OCI-LY7 (cell line): Measurements from ENCODE around the gene MYL11. TPM values are rescaled to one million over a fixed set of nuclear protein-coding genes. Genes with fewer than 3 reads are reported as not detected.

Experiments
- BruUV-seq: library from RNA; stranded (reverse); fragments of 400-500 nt; replicated peaks from 2 replicates; lab custom pipeline; 2021; lab: Mats Ljungman, UMichigan
- CTCF ChIA-PET: fragments of 300-600 bp; sonication (Branson Sonifier 250); formaldehyde crosslinking; loops from one replicate; lab custom pipeline; 2022; ENCODE audit warnings: antibody characterized with exemption; ENCODE audit not compliant: unreplicated experiment; lab: Charles Lee
- POLR2A ChIA-PET: fragments of 300-600 bp; sonication (Branson Sonifier 250); formaldehyde crosslinking; loops from one replicate; lab custom pipeline; 2022; ENCODE audit warnings: antibody characterized with exemption; lab: Charles Lee
- DNase-seq: peaks from one replicate; pipeline ENCODE4 v3.0.0-alpha.2; 2015; ENCODE audit warnings: low spot score
- H2AFZ ChIP-seq: fragments of 200-600 bp; sonication (generic), shearing (Covaris generic); 2 replicates; pipeline ENCODE4 v1.6.1; 2014; ENCODE audit warnings: mild to moderate bottlenecking, antibody characterized with exemption, low read length, moderate library complexity
- H3K27ac ChIP-seq: fragments of 200-600 bp; sonication (generic); 2 replicates; pipeline ENCODE4 v1.5.1; 2014; ENCODE audit warnings: mixed run types, low read depth, mild to moderate bottlenecking, moderate library complexity, low read length, inconsistent platforms; ENCODE audit not compliant: poor library complexity, severe bottlenecking
- H3K36me3 ChIP-seq: fragments of 200-600 bp; sonication (generic); 2 replicates; pipeline ENCODE4 v1.6.1; 2014; ENCODE audit warnings: mild to moderate bottlenecking, antibody characterized with exemption, low read length, moderate library complexity, mixed read lengths; ENCODE audit not compliant: insufficient read depth
- H3K4me1 ChIP-seq: fragments of 200-600 bp; sonication (generic); 2 replicates; pipeline ENCODE4 v1.5.1; 2014; ENCODE audit warnings: mild to moderate bottlenecking, low read length; ENCODE audit not compliant: insufficient read depth, poor library complexity, severe bottlenecking
- H3K4me2 ChIP-seq: fragments of 200-600 bp; sonication (generic); 2 replicates; pipeline ENCODE4 v1.6.1; 2014; ENCODE audit warnings: mild to moderate bottlenecking, low read length
- H3K4me3 ChIP-seq: fragments of 200-600 bp; sonication (generic); 2 replicates; pipeline ENCODE4 v1.5.1; 2014; ENCODE audit warnings: mild to moderate bottlenecking, low read depth, low read length; ENCODE audit not compliant: poor library complexity, severe bottlenecking
- H3K79me2 ChIP-seq: fragments of 200-600 bp; sonication (generic); 2 replicates; pipeline ENCODE4 v1.6.1; 2016; ENCODE audit warnings: low read depth, mild to moderate bottlenecking, low read length, moderate library complexity, mixed read lengths; ENCODE audit not compliant: insufficient read depth
- H3K9me2 ChIP-seq: fragments of 200-600 bp; sonication (generic); 2 replicates; pipeline ENCODE4 v1.6.1; 2016; ENCODE audit warnings: mild to moderate bottlenecking, low read length, mixed read lengths; ENCODE audit not compliant: insufficient read depth
- H3K9me3 ChIP-seq: fragments of 200-600 bp; sonication (generic); 2 replicates; pipeline ENCODE4 v1.6.1; 2014; ENCODE audit warnings: mild to moderate bottlenecking, mixed run types, low read length, mixed read lengths
- H4K20me1 ChIP-seq: fragments of 200-600 bp; sonication (generic); 2 replicates; pipeline ENCODE4 v1.6.1; 2014; ENCODE audit warnings: mild to moderate bottlenecking, antibody characterized with exemption, low read length, moderate library complexity, mixed read lengths; ENCODE audit not compliant: insufficient read depth
- CTCF ChIP-seq: fragments of 200-600 bp; sonication (generic); conservative IDR thresholded peaks from 2 replicates; pipeline ENCODE4 v1.5.1; 2014; ENCODE audit warnings: mild to moderate bottlenecking, antibody characterized with exemption, low read length, moderate library complexity, mixed read lengths
- EZH2phosphoT487 ChIP-seq: fragments of 200-600 bp; sonication (generic); IDR thresholded peaks from 2 replicates; pipeline ENCODE4 v1.6.1; 2018; ENCODE audit warnings: low read depth, borderline replicate concordance, mild to moderate bottlenecking, mixed run types, antibody characterized with exemption, low read length, moderate library complexity, mixed read lengths
- intact Hi-C: fragments of 100-400 bp; cut with micrococcal nuclease; formaldehyde crosslinking; loops from one replicate; pipeline ENCODE4 v1.10.0; 2022; ENCODE audit not compliant: unreplicated experiment
- total RNA-seq, 2 experiments: library from RNA; depleted of rRNA in 1 of 2; stranded (reverse); fragments of >200 nt in 1 of 2; shearing (Covaris generic) in 1 of 2; gene quantifications; 2 replicates each; pipeline ENCODE4 v1.2.3, GENCODE V29; 2014 to 2022

MYL11 gene
- total RNA-seq, 2 experiments from 2014 or later, result 3.2 to 3.9 TPM

GRCh38 chr16:30358990-30359870 lies 15.4 kb upstream of the MYL11 start:
- no peaks in the 10 kb centered on the region for H3K9me3 ChIP-seq
- H3K9me2 ChIP-seq, result no peaks in the 10 kb centered on the region
- DNase-seq, result no peak
- TF ChIP-seq CTCF (no peak), EZH2phosphoT487 (no peak)
- H3K27ac ChIP-seq, result no peak overlapping the region
- POLR2A ChIA-PET, result no interaction called here
- peaks cover 23% of the 10 kb centered on the region for H3K4me1 ChIP-seq
- intact Hi-C loops, result loop anchor here (10.0 kb wide), 1 partner anchor 294 kb away; the partner anchor contains the start of gene ALDOA
- H3K4me2 ChIP-seq, result no peak overlapping the region
- no peak overlapping the region for H2AFZ ChIP-seq
- no peak overlapping the region for H3K4me3 ChIP-seq
- H3K36me3 ChIP-seq, result peaks cover 79% of the 10 kb centered on the region
- no peaks in the 10 kb centered on the region; the same call in 1 of the 2 replicates for H4K20me1 ChIP-seq
- no TSS peak for BruUV-seq
- CTCF ChIA-PET, result no interaction called here
- H3K79me2 ChIP-seq, result peaks cover 32% of the 10 kb centered on the region

DNA sequence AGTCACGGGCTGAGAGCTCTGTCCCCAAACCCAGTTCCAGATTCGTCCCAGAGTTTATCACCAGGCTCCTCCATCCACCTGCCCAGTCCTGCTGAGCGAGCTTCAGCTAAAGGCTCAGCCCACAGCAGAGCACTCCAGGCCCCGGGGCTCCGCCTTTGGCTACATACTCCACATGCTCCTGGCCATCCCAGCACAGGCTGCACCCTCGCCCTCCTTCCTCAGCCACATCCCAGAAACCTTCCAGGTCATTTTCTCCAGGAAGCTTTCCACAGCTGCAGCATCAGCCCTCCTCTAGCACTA lies 14.8 kb upstream of the MYL11 start:
- Histone ChIP-seq H3K79me2 (peaks cover 32% of the 10 kb centered on the region), H3K9me3 (no peaks in the 10 kb centered on the region)
- BruUV-seq, result no TSS peak

More for the DNA sequence above, 14.8 kb upstream of the MYL11 start:
- ChIA-PET POLR2A (no interaction called here), CTCF (no interaction called here)
- DNase-seq, result no peak
- H3K36me3 ChIP-seq, result peaks cover 85% of the 10 kb centered on the region
- intact Hi-C loops, result loop anchor here (10.0 kb wide), 1 partner anchor 295 kb away; the partner anchor contains the start of gene ALDOA
- no peaks in the 10 kb centered on the region for H3K9me2 ChIP-seq
- TF ChIP-seq EZH2phosphoT487 (no peak), CTCF (no peak)
- no peak overlapping the region for H3K4me3 ChIP-seq
- peaks cover 25% of the 10 kb centered on the region for H3K4me1 ChIP-seq
- H4K20me1 ChIP-seq, result no peaks in the 10 kb centered on the region; the same call in 1 of the 2 replicates
- H2AFZ ChIP-seq, result no peak overlapping the region
- H3K4me2 ChIP-seq, result no peak overlapping the region
- no peak overlapping the region for H3K27ac ChIP-seq
